Ectodermal cell (in vitro differentiated cells): ENCODE data around the gene GATD1.

Source experiments
- H3K27ac ChIP-seq: 2 replicates; pipeline ENCODE4 v1.7.0; 2013; ENCODE audit warnings: mild to moderate bottlenecking, low read depth, low read length; ENCODE audit not compliant: insufficient read depth, poor library complexity, severe bottlenecking
- H3K27me3 ChIP-seq: 2 replicates; pipeline ENCODE4 v1.7.0; 2013; ENCODE audit warnings: mild to moderate bottlenecking, low read length; ENCODE audit not compliant: insufficient read depth, control insufficient read depth, poor library complexity, severe bottlenecking
- H3K36me3 ChIP-seq: one replicate; pipeline ENCODE4 v1.7.0; 2013; ENCODE audit warnings: low read length; ENCODE audit not compliant: control insufficient read depth, insufficient read depth
- H3K4me1 ChIP-seq: one replicate; pipeline ENCODE4 v1.7.0; 2013; ENCODE audit warnings: low read length; ENCODE audit not compliant: control insufficient read depth, insufficient read depth
- H3K4me3 ChIP-seq: 2 replicates; pipeline ENCODE4 v1.7.0; 2013; ENCODE audit warnings: low read depth, low read length, control low read depth; ENCODE audit not compliant: insufficient read depth
- H3K9me3 ChIP-seq: 2 replicates; pipeline ENCODE4 v1.7.0; 2013; ENCODE audit warnings: mild to moderate bottlenecking, low read length, moderate library complexity; ENCODE audit not compliant: control insufficient read depth
- WGBS, 2 experiments: methylation state at CpG; one replicate each; pipeline ENCODE4 v1.1.7; 2013; ENCODE audit warnings: missing lambda C conversion rate in 2 of 2; 5-methylcytosine and 5-hydroxymethylcytosine counted together

Gene GATD1

DNA sequence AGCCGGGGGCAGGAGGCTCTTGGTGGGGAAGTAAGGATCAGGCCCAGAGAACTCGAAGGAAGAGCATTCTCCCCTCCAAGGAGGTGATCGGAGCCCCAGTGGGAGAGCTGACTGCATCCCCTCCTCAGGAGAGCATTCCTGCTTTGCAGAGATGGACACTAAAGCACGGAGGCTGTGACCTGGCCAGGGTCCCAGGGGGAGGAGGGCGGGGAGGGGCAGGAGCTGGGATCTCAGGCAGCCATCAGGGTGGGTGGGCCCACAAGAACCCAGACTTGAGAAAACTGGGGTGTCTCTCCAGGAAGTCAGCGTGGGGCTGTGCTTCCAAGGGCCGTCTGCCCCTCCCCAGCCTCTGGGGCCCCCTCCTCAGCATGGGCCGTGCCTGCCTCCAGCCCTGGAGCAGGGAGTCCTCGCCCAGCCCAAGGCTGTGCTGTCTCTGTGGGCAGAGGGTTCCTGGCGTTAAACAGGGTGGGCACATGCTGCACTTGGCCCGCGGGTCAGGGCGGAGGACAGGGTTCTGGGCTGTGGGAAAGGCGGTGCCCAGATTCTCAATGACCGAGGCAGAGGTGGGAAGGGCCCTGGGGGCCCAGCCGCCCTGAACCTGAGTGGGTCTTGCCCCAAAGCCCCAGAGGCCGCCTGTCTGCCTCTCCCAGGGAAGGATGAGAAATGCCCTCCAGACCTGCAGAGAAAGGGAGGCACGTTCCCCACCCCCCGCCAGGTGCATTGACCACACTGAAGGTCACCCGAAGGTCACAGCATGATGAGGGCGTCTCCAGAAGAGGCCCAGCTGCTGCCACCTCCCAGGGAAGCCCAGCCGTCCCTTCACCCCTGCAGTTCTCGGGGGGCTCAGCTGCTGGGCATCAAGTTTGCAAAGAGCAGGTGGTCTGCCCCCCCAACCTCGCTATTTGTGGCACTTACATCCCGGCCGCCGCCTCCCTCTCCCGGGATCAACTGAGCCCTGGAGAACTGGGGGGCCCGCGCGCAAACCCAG, 12.0 kb upstream of the GATD1 start:
- Histone ChIP-seq H3K9me3 (no peaks in the 10 kb centered on the region), H3K27me3 (no peaks in the 10 kb centered on the region), H3K4me1 (peaks cover 21% of the 10 kb centered on the region), H3K36me3 (peaks cover 15% of the 10 kb centered on the region), H3K4me3 (no peak overlapping the region), H3K27ac (no peak overlapping the region)
- 71 to 74% methylated on average over 31 of the region's 31 CpGs for WGBS, 2 experiments

GRCh38 chr11:788009-788640, 10.8 kb upstream of the GATD1 start:
- peaks cover 25% of the 10 kb centered on the region for H3K4me1 ChIP-seq
- no peaks in the 10 kb centered on the region for H3K9me3 ChIP-seq
- H3K27me3 ChIP-seq: no peaks in the 10 kb centered on the region
- no peak overlapping the region for H3K4me3 ChIP-seq
- peaks cover 14% of the 10 kb centered on the region for H3K36me3 ChIP-seq
- WGBS, 2 experiments: 89% methylated on average over 28 of the region's 28 CpGs
- no peak overlapping the region for H3K27ac ChIP-seq

GRCh38 chr11:787084-787675, 9.9 kb upstream of the GATD1 start:
- Histone ChIP-seq H3K9me3 (no peaks in the 10 kb centered on the region), H3K27ac (no peak overlapping the region), H3K36me3 (peaks cover 5% of the 10 kb centered on the region), H3K4me1 (peaks cover 27% of the 10 kb centered on the region), H3K4me3 (no peak overlapping the region), H3K27me3 (no peaks in the 10 kb centered on the region)
- WGBS, 2 experiments: 94% methylated on average over 24 of the region's 24 CpGs

GRCh38 chr11:786235-787083, 9.2 kb upstream of the GATD1 start:
- WGBS, 2 experiments: 84 to 85% methylated on average over 24 of the region's 24 CpGs
- Histone ChIP-seq H3K27ac (no peak overlapping the region), H3K27me3 (no peaks in the 10 kb centered on the region), H3K36me3 (no peaks in the 10 kb centered on the region), H3K4me3 (no peak overlapping the region), H3K4me1 (peaks cover 27% of the 10 kb centered on the region), H3K9me3 (no peaks in the 10 kb centered on the region)

GRCh38 chr11:783581-784015, 6.3 kb upstream of the GATD1 start:
- Histone ChIP-seq H3K36me3 (no peaks in the 10 kb centered on the region), H3K4me3 (no peak overlapping the region), H3K27me3 (no peaks in the 10 kb centered on the region), H3K27ac (peak overlapping the region; percentile 75), H3K9me3 (no peaks in the 10 kb centered on the region), H3K4me1 (peaks cover 10% of the 10 kb centered on the region)
- WGBS, 2 experiments: 9 to 11% methylated on average over 24 of the region's 24 CpGs

DNA sequence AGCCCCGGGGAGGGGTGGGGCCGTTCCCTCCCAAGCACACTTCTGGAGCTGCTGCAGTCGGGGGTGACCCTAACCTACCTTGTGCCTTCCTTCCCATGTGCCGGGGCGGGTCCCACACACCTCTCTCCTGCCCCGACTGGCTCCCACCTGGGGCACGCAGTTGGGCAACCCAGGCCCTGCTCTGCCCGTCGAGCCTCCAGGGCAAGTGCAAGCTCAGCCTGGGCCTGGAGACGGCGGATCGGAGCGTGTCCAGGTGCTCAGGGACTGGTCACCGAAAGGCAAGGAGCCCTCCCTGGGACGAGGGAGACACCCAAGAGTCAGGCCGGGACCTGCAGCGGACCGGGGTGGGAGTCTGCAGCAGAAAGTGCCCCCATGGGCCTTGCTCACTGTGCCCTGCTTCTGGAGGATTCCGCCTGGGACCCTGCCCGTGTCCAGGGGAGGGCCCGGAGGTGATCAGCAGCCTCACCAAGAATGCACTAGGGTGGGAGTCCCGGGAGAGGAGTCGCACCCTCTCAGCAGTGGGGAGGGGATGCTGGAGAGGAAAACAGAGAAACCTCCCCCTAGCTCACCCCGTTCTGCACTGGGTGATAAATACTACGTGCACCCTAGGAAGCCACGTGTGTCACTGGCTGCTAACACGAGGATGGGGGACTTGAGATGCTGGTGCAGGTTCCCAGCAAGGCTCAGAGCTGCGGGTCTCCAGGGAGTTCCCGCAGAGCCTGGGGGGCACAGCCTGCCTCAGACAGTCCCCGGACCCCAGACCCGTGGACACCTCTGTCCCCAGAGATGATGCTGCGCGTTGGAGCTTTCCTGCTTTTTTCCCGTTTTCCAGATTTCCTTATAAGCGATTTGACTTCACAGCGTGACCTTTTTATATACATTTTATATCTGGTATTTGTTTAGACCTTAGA, 5.2 kb upstream of the GATD1 start:
- no peak overlapping the region for H3K27ac ChIP-seq
- H3K4me3 ChIP-seq: no peak overlapping the region
- H3K27me3 ChIP-seq: no peaks in the 10 kb centered on the region
- H3K9me3 ChIP-seq: no peaks in the 10 kb centered on the region
- no peaks in the 10 kb centered on the region for H3K36me3 ChIP-seq
- 80 to 82% methylated on average over 36 of the region's 36 CpGs for WGBS, 2 experiments
- H3K4me1 ChIP-seq: peaks cover 10% of the 10 kb centered on the region

DNA sequence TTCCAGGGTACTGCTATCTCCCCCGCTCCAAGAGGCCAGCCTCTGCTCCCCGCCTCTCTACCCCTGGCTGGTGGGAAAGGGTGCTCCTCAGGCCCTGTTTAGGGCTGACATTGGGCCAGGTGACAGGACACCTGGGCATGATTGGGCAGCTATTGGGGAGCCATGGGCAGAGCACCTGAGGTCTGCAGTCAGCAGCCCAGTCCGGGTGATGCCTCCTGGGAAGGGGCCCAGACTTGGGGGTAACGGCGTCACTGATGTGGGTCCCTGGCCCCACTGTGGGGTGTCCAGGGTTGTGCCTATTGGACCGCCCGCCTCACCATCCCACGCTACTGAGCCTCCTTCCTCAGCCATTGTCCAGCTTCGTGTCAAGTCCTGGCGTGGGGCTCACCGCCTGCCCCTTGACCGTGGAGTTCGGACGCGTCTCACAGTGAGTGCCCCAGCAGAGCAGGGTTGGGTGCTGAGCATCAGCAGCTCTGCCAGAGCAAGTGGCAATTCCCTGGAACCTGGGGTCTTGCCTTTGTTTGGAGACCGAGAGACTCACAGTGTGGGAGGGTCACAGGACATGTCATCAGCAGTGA, 2.8 kb upstream of the GATD1 start:
- 95% methylated on average over 16 of the region's 16 CpGs for WGBS, 2 experiments
- Histone ChIP-seq H3K4me1 (peaks cover 16% of the 10 kb centered on the region), H3K36me3 (no peaks in the 10 kb centered on the region), H3K27me3 (no peaks in the 10 kb centered on the region), H3K9me3 (no peaks in the 10 kb centered on the region), H3K4me3 (no peak overlapping the region), H3K27ac (no peak overlapping the region)

DNA sequence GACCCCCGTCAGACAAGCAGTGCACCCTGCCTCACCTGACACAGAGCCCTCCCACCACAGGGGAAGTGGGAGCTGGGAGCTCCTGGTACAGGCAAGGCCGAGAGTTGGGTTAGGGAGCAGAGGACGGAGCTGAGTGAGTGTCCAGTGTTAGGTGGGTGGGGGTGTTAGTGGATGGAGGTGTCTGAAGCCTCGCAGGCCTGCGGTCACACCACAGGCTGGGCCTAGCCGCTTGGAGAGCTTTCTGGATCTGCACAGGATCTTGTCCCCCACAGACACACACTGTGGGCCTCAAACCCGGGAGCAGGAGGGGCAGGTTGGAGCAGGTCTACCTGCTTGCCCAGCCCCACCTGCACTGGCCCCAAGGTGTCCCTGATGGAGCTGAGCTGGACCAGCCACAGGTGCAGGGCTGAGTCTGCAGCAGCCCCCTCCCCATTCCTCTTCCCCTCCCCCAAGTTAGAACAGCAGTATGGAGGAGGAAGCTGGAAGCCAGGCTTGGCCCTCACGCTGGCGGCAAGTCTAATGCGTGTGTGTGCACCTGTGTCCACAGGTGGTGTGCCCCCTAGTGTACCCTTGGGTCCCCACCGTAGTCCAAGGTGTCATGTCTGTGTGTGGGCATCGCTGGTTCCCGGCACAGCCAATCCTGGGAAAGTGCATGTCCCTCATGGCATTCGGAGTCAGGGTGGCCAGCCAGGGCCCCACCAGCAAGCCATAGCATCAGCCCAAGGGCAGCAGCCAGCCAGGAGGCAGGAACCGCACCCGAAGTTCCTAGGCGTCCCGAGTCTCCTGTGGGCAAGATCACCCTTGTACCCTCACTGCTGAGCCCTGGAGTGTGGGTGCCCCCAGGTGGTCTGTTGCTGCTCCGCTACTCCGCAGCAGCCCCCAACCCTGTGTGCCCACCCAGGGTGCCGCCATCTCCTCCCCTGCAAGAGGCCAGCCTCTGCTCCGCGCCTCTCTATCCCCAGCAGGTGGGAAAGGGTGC, 2.0 kb upstream of the GATD1 start:
- no peaks in the 10 kb centered on the region for H3K27me3 ChIP-seq
- H3K36me3 ChIP-seq: no peaks in the 10 kb centered on the region
- 95% methylated on average over 23 of the region's 23 CpGs for WGBS, 2 experiments
- H3K9me3 ChIP-seq: no peaks in the 10 kb centered on the region
- peaks cover 16% of the 10 kb centered on the region for H3K4me1 ChIP-seq
- H3K4me3 ChIP-seq: no peak overlapping the region
- H3K27ac ChIP-seq: no peak overlapping the region
